Measurements from ENCODE around the gene RAB17. TPM values are rescaled to one million over a fixed set of nuclear protein-coding genes. Genes with fewer than 3 reads are reported as not detected.

RAB17 gene
- total RNA-seq, 1 experiment from 2014 or later: 1.8 TPM

DNA sequence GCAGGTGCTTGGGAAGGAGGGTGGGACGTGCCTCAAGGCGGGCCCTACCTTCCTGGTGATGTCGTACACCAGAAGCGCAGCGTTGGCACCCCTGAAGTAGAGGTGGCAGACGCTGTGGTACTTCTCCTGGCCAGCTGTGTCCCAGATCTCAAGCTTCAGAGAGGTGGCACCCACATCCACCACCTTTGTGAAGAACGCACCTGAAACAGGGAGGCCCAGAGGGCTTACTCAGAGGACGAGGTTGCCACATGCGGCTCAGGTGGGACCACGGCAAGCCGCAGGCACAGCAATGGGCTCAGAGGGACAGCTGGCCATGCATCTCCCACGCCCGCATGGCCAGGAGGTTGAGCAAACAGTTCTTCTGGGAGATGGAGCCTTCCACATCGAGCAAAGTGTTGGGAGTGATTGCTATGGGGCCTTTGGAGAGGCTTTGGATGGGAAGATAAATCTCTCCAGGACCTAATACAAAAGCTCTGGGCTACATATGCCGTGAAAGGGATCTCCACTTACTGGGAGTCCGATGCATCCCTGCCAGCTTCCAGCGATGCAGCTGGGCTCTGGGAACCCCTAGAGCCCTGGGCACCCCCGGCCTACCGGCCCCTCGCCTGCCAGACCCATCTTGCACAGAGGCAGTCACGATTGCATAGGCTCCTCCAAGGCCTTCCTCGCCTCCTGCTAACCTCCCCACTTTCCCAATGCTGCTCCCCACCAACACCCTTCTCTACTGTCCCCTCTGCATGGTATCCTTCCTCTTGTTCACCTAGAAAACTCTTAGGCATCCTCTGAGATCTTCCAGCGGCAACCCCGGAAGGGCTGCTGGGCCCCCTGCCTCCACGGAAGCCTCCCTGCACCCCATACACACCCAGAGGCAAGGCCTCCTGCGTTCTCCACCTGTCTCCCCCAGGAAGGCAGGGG is 12.3 kb downstream of the RAB17 start:
- DNase-seq (ENCODE audit: low read depth): no peak

DNA sequence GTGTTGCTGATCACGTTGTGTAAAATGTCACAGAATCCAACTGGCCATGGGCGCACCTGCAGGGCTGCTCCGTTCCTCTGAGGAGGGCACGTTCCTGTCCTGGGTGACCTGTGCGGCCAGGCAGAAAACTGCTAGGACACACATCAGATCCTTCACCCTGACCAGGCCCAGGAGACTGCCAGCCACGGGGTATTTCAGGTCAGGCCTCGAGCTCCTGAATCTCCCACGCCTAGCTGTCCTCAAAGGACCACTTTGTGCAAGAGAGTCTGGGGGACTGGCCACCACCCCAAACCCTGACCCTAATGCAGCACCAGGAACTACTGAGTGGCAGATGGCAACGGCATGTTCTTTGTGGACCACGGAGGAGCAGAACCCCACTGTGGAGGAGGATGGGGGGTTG is 13.1 kb downstream of the RAB17 start:
- no peak for DNase-seq (ENCODE audit: low read depth)

DNA sequence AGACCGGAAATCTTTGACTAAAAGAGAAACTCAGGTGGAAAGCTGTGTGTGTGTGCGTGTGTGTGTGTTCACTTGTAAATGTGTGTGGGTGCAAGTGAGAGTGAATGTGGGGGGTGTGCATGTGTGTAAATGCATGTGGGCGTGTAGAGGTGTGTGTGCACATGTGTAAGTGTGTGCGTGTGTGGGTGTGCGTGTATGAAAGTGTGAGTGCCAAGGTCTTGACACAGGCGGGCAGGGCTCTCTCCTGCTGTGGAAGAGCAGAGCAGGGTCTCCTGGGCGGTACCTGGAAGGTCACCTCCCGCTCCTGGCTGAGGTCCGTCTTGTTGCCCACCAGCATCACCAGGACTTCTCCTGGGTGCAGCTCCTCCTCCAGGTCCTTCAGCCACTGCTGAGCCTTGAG is 13.6 kb downstream of the RAB17 start:
- DNase-seq (ENCODE audit: low read depth): no peak

DNA sequence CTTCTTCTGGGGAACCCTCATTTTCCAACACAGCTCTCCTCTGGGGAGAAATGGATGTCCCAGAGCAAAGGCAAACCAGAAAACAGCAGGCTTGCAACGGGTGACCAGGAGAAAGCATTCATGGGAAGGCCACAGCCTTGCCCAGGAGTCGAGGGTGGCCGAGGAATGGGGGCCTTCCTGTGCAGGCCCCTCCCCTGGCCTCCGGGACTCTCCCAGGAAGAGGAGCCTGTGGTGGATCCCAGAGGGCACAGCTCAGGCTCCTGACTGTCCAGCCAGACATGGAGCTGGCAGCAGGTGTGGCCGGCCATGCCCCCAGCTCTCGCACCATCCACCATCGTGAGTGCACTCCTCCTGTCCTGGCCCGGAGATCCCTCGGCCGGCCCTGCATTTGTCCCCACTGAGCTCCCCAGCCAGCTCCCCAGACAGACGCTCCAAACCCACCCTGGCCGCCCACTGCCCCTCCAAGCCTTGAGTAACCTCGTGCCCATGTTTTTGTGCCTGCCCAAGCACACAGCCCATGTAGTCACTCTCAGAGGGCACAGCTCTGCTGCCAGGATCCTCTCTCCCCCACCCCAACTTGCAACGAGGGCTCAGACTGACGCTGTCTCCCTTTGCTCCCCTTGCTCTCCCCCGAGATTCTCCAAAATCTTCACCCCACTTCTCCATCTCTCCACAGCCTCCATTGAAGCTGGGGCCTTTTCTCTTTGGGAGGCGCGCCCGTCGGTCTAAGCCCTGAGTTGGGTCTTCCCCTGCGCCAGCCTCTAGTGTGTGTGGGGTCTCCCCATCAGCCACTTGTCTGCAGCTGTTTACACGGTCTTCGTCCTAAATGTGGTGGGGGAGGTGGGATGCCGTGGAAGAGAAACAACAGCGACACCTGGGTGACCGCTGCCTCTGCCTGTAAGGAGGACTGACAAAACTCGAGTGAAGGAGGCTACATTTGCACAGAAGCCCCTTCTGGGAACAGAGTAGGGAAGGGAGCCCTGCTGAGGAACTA is 14.4 kb downstream of the RAB17 start:
- no peak for DNase-seq (ENCODE audit: low read depth)

DNA sequence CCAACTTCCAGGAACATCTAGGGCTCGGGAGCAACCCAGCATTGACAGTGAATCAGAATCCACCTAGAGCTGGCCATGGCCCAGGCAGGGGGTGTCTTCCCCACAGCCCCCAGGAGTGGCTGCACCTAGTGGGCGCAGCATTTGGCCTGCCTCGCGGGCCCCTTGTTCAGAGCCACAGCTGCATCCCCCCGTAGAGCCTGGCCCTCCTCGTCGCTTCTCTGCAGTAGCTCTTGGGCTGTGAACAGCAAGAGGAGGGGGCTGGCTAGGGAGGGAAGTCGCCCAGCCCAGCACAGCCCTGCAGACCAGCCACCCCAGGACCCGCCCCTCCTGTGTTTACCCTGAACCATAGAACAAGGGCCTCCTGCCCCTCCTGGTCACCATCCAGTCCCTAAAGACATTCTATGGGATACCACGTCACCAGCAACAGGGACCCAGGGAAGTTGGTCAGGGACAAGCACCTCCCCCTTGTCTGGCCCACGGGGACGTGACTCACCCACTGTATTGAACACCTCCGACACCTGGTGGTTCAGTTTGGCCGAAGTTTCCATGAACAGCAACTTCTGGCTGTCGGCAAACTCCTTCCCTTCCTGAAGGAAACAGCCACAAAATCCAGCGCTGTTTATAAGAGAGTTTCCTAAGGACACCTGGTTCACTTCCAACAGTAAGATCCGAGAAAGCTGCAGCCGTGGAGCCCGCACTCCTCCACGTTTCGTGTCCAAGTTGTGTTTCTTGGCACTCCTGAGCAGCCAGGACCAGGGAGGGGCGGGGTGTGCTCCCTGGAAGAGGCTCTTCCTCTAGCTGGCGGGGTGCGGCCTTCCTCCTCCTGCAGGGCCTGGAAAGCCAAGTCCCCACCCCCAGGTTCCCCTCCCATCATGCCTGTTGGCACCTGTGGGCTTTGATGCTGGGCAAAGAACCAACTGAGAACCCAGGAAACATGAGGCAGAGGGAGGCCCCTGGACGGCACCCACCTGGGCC is 15.4 kb downstream of the RAB17 start:
- peak; percentile 59 for DNase-seq (ENCODE audit: low read depth)

DNA sequence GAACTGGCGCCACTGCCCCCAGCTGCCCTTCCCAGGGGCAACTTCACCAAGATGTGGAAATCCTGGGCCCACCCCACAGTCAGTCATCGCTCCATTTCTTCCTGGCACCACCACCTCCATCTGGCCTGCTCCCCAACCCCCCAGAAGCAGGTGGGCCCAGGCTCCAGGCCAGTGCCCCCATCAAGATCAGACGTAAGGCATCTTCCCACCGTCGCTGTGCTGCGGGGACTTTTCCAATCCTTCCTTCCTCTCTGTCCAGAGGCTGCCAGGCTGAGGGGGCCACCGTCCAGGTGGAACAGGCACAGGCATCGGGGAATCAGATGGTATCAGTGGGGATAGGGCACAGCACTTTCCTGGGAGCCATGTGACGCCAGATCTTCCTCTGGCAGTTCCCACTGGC is 16.1 kb downstream of the RAB17 start:
- no peak for DNase-seq (ENCODE audit: low read depth)

DNA sequence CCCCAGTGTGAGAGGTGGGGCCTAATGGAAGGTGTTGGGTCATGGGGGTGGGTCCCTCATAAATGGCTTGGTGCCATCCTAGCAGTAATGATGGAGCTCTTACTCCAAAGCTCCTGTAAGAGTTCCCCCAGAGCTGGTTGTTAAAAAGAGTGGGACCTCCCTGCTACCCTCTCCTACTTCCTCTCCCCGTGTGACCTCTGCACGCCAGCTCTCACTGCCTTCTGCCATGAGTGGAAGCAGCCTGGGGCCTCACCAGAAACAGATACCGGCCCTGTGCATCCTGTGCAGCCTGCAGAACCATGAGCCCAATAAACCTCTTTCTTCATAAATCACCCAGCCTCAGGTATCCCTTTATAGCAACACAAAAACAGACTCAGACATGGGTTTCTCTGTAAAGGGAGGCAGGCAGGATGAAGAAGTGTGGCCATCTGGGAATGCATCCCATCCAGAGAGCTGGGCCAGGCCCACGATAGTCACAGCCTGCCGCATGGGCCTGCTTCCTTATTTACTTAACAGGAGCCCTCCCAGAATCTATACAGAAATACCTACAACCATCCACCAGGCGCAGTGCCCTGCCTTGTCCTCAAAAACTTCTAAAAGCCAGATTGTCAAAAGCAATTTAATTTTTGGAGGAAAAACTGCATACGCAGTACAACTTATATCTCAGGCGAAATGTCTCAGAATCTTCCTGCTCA is 16.7 kb downstream of the RAB17 start:
- DNase-seq (ENCODE audit: low read depth): no peak

DNA sequence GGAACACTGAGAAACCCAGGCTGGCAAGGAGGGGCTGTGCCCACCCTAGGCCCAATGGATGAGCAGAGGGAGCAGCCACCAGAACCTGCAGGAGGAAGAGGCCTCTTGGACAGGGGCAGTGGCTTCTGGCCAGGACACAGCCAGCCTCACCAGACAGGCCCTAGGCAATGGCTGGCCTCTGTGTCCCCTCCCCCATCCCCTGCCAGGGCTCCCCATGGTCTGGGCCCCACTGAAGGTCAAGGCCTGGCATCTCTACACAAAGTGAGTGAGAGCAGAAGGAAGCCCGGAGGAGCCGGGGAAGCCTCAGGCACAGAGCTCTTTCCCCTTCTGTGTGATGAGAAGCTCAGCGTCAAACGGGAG is 17.8 kb downstream of the RAB17 start:
- DNase-seq (ENCODE audit: low read depth): no peak

DNA sequence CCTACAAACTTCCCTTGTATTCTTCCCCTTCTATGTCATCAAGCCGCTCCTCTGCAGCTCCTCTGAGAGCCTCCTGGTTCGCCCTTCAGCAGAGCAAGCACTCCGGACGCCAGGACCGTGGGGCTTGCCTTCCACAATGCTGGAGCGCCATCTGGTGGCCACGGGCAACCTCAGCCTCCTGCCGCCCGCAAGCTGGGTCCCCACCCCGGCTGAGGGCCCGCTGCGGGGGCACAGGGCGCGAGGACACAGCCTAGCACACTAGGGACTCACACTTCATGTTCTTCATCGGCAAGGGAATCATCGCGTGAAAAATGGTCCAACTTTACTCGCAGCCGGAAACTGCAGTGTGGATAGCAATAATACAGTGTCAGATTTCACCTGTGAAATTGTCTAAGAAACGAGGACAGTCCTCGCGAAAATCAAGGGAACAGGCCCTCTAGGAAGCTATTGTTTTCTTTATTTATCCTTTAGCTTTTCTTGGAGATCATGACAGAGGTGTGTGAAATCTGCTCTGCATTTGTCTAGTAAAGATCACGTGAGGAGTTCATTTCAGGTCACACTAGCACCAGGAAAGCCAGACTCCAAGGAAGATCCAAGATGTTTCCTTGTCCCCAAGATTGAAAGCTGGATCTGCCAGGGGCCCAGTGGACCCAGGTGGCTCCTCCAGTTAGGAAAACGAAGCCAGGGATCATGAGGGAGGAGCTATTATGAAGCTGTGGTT is 18.4 kb downstream of the RAB17 start:
- peak; percentile 77 for DNase-seq (ENCODE audit: low read depth)

DNA sequence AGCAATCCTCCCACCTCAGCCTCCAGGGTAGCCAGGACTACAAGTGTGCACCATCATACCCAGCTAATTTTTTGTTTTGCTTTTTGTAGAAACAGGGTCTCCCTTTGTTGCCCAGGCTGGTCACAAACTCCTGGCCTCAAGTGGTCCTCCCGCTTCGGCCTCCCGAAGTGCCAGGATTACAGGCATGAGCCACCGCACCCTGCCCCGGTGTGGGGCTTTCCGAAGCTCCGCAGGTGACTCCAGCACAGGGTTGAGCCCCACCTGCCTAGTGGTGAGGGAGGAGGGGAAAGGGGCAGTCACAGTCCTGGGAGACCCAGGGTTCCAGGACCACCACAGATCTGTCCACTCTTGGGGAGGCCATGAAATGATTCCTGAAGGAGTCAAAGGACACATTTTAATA is 19.0 kb downstream of the RAB17 start:
- DNase-seq (ENCODE audit: low read depth): no peak

DNA sequence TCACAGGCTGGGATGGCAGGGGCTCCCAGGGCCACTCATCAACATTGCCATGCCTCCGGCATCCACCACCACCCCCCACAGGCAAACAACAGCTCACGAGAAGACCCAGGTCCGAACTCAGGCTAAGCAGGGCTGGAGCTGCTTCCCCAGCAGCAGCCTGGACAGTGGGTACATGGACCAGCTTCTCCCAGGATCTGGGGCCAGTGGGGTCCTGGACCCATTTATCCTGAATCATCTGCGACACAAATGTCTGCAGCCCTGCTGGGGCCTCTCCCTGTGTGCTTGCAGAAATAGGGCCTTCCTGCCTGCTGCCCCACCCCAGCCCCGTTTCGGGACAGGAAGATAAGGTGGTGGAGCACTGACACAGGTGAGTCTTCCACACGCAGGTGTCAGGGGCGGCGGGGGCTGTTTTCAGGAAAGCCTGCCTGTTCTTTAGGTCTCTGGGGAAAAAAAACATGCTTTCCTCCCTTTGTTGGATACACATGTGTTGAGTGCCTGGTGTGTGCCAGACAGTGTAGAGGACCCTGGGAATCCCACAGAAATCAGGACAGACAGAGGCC is 19.7 kb downstream of the RAB17 start:
- no peak for DNase-seq (ENCODE audit: low read depth)

DNA sequence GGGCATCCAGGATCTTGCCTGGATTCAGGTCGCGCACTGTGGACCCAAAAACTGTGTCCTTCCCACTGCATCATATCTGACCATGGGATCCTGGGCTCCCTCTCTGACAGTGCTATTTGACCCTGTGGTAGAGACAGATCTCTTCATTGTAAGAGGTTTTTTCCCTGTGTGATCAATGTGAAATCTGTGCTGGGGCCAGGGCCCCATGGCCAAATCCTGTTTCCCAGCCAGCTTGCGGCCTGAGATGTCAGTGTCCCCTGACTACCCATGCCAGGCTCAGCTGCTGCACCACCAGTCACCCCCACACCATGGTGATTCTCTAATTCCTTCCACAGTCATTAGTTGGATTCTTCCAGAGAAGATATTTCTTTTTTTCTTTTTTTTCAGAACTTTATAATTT is 20.6 kb downstream of the RAB17 start:
- DNase-seq (ENCODE audit: low read depth): no peak

DNA sequence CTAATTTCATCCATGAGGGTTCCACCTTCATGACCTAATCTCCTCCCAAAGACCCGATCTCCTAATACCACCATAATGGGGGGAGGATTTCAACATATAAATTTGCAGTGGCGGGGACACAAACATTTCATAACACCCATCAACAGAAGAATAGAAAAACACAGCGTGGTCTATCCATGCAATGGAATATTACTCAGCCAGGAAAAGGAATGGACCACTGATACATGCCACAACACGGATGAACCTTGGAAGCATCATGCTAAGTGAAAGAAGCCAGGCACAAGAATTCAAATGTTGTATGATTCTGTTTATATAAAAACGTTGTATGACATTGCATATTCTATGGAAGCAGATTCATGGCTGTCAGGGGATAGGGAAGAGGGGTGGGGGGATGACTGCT is 21.5 kb downstream of the RAB17 start:
- no peak for DNase-seq (ENCODE audit: low read depth)

DNA sequence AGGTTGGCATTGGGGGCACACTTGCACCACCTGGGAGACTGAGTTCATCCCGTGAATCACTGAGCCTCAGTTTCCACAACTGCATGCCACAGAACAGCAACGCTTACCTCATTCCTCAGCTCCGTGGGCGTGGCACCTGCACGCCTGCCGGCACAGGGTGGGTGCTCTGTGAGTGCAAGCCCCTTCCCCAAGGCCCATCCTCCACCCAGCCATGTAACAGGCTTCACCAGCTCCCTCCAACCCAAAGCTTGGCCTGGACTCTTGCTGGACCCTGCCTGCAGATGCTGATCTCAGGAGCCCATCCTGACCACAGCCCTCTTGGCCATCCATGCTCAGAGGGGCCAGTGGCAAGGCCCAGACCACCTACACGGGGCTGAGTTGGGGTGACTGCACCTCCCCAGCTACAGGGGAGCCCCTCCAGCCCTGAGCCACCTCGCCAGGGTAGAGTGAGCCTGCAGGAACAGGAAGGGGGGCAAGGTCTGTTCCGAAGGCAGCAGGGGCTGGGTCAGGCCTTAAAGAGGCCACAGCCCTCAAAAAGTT is 22.3 kb downstream of the RAB17 start:
- DNase-seq (ENCODE audit: low read depth): no peak

DNA sequence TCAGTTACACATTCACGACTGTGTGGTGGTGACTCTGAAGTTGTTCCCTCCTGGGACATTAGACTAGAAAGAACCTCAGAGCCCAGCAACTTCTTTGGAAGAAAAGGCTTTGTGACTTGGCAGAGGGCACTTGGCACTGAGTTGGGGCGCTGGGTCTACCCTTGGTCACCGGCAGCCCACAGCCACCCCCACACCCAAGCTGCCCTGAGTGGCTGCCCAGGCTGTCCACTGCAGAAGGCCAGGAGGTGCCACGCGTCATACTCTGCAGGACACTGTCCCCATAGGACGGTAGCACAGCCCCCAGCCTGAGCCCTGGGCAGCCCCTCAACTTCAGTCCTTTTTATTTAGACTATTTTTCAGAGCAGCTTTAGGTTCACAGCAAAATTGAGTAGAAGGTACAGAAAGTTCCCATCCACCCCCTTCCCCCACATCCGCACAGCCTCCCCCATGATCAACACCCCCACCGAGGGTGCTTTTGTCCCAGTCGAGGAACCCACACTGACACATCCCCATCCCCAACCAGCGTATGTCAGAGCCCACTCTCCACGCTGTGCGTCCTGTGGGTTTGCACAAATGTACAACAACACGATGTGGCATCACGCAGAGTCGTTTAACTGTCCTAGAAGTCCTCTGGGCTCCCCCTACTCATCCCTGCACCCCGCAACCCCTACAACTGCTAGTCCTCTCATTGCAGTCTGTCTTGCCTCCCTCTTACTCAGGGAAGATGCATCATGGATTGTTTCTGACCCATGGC is 23.1 kb downstream of the RAB17 start:
- no peak for DNase-seq (ENCODE audit: low read depth)

DNA sequence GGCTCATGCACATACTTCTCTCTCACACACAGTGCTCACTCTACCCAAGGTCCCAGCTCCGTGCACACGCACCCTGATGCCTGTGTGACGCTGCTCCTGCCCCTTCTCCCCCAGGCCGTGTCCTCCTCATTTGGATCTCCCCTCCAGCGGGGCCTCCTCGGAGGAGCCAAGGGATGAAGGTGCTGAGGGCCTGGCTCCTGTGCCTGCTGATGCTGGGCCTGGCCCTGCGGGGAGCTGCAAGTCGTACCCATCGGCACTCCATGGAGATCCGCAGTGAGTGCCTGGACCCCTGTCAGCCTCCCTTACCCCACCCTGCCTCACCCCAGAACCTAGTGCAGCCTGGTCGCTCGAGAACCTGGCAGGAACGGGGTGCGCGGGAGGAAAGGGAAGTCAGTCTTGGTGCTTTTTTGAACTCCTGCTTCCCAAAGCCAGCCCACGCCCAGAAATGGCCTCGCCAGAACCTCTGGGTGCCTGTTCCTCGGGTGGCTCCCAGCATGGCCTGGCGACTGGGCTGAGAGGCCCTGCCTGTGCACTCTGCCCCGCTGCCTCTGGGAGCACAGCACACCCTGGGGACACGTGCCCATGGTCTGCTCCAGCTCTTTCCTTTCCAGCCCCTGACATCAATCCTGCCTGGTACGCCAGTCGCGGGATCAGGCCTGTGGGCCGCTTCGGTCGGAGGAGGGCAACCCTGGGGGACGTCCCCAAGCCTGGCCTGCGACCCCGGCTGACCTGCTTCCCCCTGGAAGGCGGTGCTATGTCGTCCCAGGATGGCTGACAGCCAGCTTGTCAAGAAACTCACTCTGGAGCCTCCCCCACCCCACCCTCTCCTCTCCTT is 23.9 kb downstream of the RAB17 start, which contains the start of gene PRLH:
Gene PRLH (plus strand): TSS at position 174 of the 835 bp plus-strand sequence. CDS start 0 bp downstream, at position 174.
- DNase-seq (ENCODE audit: low read depth): no peak

DNA sequence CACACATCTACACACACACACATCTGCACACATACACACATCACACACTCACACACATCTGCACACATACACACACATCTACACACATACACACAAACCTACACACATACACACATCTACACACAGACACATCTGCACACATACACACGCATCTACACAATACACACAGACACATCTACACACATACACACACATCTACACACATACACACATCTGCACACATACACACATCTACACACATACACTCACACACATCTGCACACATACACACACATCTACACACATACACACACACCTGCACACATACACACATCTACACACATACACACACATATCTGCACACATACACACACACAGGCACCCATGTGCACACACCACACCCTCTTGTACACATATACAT is 24.6 kb downstream of the RAB17 start:
- DNase-seq (ENCODE audit: low read depth): no peak

All from M059J (cell line).